ENCODE data around the gene EGF.
"Not testable (repeated sequence)": the region's sequence is repeated elsewhere in the genome, so short reads cannot be mapped to it uniquely, and the experiment has no call there.

Gene EGF

GRCh38 chr4:109912706-109913595, at the start of gene EGF:
EGF (plus strand) TSS chr4:109912883; CDS start chr4:109913336, 453 bp downstream.
- no peak for DNase-seq (ENCODE audit: low read depth in 1 of 2, low spot score in 1 of 2)

DNA sequence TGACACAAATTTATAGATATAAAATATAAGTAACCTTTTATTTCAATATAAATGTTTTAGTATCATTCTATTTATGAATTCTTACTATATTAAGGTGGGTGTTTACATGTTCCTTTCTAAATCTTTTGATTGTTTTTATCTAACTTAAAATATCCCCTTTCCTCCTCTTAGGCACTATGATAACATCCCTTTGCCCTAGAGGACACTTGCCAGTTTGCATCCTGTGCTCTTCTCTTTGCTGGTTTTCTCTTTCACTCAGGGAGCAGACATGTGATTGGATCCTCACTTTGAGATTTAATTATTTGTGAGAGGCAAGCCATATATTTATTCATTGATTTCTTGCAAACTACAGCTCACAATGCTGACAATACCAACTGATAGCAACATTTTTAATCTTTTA, 48.5 kb upstream of the EGF start:
- no peak for DNase-seq (ENCODE audit: low read depth in 1 of 2, low spot score in 1 of 2)

DNA sequence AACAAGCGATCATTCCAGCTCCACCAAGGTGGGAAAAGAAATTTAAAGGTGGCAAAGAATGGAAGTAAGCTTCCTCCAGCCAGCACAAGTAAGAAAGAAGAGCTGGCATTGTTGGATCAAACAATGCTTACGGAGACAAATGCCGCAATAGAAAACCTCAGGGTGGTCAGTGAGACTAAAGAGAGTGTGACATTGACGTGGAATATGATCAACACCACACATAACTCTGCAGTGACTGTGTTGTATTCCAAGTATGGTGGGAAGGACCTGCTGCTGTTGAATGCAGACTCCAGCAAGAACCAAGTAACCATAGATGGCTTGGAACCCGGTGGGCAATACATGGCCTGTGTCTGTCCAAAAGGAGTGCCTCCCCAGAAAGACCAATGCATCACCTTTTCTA, 42.6 kb upstream of the EGF start:
- DNase-seq (ENCODE audit: low read depth in 1 of 2, low spot score in 1 of 2), result no peak

DNA sequence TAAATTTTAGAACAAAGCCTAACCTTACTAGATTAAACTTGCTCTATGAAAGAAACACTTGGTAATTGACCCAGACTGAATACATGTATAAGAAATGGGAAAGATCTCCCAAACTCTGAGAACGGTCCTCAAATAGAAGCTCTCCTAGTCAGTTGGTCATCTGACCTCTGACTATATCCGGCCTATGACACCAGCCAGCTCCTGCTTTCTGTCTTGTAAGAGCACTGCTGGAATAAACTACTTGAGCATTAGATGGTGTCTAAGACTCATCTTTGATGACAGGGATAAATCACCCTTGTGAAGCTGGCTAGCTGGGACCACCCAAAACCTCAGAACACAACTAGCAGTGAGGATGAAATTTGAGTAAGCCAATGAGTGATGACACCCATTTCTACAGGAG, 40.6 kb upstream of the EGF start:
- no peak for DNase-seq (ENCODE audit: low read depth in 1 of 2, low spot score in 1 of 2)

DNA sequence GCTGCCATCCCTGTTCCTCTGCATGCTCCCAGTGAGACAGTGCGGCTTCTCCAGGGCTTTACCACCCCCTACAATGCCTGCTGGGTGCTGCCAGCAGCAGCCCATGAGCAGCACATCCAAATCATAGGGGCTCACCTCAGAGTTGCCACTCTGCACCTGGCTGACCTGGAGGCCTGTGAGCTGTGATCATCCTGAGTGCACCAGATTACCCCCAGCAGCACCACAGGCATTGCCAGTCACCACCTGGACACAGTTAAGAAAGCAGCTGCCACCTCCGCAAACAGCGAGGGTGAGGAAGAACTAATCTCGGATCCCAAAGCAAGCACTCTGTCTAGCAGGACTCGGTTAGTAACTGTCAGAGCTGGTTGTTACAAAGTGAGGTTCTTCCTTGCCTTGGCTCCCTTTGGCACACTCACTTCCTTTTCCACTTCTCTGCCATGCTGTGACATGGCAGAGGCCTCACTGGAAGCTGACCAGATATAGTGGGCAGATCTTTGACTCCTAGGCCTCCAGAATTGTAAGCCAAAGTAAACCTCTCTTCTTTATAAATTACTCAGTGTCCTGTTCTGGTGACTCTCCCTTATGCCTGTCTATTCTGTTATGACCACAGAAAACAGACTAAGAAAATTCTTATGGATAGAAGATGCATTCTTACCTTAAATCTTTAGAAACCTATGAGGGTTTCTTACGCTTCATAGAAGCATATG, 39.6 kb upstream of the EGF start:
- no peak for DNase-seq (ENCODE audit: low read depth in 1 of 2, low spot score in 1 of 2)

DNA sequence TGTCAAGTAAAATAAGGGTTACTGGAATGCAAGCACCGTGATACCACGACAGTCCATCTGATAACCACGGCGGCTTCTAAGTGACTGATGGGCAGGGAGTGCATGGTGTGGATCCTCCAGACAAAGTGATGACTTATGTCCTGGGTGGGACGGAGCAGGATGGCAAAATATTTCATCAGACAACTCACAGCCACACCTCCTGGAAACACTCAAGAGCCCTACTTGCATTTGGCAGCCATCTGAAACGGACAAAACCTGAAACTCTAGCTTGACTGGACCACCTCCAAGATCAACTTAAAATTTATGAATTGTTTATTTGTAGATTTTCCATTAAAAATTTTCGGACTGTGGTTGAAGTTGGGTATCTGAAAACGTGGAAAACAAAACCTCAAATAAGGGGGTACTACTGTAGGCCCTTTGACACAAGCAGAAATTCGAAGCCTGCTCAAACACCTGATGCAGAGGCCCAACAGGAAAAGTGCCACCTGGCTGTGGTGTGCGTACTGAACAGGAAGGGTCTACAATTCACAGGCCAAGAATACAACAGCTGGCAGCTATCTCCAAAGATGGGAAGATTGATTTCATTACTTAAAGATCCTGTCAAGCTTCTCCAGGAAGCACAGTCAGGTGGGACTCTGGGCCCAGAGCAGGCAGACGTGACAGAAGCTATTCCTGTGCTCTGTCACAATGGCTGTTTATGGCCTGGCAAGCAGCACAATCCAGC, 38.7 kb upstream of the EGF start:
- no peak for DNase-seq (ENCODE audit: low read depth in 1 of 2, low spot score in 1 of 2)

- DNase-seq (ENCODE audit: low read depth in 1 of 2, low spot score in 1 of 2), result no peak
Observed at GRCh38 chr4:109875106-109875505, 37.6 kb upstream of the EGF start.

DNA sequence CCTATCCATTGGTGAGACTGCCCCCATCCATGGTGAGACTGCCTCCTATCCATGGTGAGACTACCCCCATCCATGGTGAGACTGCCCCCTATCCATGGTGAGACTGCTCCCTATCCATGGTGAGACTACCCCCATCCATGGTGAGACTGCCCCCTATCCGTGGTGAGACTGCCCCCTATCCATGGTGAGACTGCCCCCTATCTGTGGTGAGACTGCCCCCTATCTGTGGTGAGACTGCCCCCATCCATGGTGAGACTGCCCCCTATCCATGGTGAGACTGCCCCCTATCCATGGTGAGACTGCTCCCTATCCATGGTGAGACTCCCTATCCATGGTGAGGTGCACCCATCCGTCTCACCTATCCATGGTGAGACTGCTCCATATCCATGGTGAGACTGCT, 37.1 kb upstream of the EGF start:
- not testable (repeated sequence) for DNase-seq (ENCODE audit: low read depth in 1 of 2, low spot score in 1 of 2)

GRCh38 chr4:109876634-109877265, 35.9 kb upstream of the EGF start:
- no peak for DNase-seq (ENCODE audit: low read depth in 1 of 2, low spot score in 1 of 2)

GRCh38 chr4:109877400-109877799, 35.3 kb upstream of the EGF start:
- DNase-seq (ENCODE audit: low read depth in 1 of 2, low spot score in 1 of 2), result no peak

GRCh38 chr4:109878355-109878754, 34.3 kb upstream of the EGF start:
- DNase-seq (ENCODE audit: low read depth in 1 of 2, low spot score in 1 of 2), result no peak

GRCh38 chr4:109879081-109879480, 33.6 kb upstream of the EGF start:
- no peak for DNase-seq (ENCODE audit: low read depth in 1 of 2, low spot score in 1 of 2)

DNA sequence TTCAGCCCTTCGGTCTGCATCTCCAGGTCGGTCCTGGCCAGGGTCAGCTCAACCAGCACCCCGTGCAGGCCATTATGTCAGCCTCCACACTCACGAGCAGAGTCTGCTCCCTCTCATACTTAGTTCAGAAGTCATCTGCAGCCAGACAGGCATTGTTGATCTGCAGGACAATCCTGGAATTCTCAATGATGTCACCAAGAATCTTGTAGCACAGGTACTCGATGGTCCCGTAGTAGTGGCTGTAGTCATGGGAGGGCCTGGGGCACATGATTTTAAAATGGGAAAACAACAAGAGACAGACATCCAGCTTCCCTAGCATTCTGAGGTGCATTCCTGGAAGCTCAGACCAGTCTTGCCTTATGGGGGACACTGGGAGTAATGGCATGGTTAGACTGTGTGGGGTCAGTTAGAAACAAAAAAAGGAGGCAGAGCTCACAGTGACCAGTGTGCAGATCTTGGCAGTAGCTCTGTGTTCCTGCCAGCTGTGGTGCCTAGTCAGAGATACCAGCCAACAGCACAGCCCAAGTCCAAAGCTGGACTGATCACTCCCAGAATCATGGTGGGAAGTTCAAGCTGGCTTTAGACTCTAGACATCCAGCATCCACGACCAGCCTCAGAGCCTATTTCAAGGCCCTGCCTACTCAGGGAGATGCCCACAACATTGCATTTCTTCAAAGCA, 32.9 kb upstream of the EGF start:
- no peak for DNase-seq (ENCODE audit: low read depth in 1 of 2, low spot score in 1 of 2)

GRCh38 chr4:109886303-109886702, 26.4 kb upstream of the EGF start:
- DNase-seq (ENCODE audit: low read depth in 1 of 2, low spot score in 1 of 2), result no peak

GRCh38 chr4:109887071-109887470, 25.6 kb upstream of the EGF start:
- DNase-seq (ENCODE audit: low read depth in 1 of 2, low spot score in 1 of 2), result no peak

- no peak for DNase-seq (ENCODE audit: low read depth in 1 of 2, low spot score in 1 of 2)
Observed at GRCh38 chr4:109890076-109890475, 22.6 kb upstream of the EGF start.

- DNase-seq (ENCODE audit: low read depth in 1 of 2, low spot score in 1 of 2), result no peak
Observed at GRCh38 chr4:109902559-109903251, 10.0 kb upstream of the EGF start.

GRCh38 chr4:109908731-109909130, 4.0 kb upstream of the EGF start:
- no peak for DNase-seq (ENCODE audit: low read depth in 1 of 2, low spot score in 1 of 2)

- no peak for DNase-seq (ENCODE audit: low read depth in 1 of 2, low spot score in 1 of 2)
Observed at GRCh38 chr4:109910256-109910655, 2.4 kb upstream of the EGF start.

DNA sequence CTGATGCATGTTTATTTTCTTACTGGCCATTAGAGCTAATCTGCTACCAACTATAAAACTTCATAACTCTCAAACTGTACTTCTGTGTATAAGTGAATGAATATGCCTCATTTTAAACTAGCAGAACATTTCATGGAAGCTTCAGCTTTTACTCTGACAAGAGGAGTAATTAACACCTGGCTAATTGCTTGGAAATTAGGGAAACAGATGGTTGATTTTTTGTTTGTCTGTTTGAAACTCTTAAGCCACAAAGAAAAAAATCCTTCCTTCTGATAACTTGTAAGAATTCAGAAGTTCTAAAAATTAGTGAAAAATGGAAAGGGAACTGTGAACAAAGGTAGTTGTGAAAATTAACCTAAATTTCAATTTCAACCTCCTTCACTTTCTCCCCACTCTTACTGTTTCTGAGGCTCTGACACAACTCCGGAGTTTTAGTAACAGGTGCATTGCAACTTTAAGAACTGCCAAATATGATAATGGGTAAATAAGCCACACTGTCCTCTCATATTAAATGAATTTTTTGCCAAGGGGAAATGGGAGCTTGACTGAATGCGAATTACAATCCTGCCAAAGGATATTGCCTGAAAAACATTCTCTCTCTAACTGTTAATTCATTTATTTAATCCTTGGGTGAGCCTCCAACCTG, 1.0 kb downstream of the EGF start:
- no peak for DNase-seq (ENCODE audit: low read depth in 1 of 2, low spot score in 1 of 2)

All from stimulated activated CD4-positive, alpha-beta T cell treated with anti-CD3 and anti-CD28 coated beads, Interleukin-15, amount 100 ng/mL, for 1 hour (primary cell).